ENCODE measurements around the gene PPIC. TPM values are rescaled to one million over a fixed set of nuclear protein-coding genes. Genes with fewer than 3 reads are reported as not detected.

PPIC gene
- 10 to 100 TPM; 35.5 to 45.6 (median 41.0) TPM for polyA plus RNA-seq (ENCODE audit: insufficient read length in 4 of 4)

DNA sequence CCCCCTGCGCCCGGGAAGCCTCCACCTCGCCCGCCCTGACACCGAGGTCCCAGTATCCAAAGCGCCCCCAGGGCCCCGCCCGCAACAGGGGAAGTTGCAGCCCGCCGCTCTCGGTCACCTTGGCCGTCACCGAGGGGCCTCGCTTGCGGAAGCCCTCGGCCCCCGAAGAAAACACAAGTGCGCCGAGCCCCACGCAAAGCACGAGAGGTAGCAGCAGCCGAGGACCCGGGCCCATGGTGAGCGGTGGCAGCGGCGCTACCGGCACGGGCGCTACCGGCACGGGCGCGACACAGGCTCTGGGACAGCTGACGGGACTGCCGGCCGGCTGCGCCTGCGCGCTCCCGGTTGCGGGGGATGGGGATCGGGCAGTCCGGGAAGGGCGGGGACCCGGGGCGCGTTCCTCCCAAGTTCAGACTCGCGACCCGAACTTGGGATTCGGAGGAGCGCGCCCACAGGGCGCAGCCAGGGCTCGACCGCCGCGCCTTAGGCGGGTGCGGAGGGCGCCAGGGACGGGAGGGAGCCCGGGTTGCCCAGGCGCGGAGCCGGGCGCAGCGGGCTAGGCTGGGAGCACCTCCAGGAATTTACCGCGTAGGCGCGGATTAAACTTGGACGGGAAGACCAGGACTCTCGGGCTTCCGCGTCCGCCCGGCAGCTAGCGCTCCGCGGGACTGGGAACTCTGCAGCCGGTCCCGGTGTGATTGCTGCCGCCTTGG, at the start of gene PPIC:
Gene PPIC, minus strand, starts transcription at position 335 of the 713 bp plus-strand sequence. Its CDS starts 100 bp downstream, at position 235.
- DNase-seq (ENCODE audit: low read depth in 4 of 4, low spot score in 3 of 4) = peak in 3 of 4 donors; percentile 57 to 73 (median 68)

DNA sequence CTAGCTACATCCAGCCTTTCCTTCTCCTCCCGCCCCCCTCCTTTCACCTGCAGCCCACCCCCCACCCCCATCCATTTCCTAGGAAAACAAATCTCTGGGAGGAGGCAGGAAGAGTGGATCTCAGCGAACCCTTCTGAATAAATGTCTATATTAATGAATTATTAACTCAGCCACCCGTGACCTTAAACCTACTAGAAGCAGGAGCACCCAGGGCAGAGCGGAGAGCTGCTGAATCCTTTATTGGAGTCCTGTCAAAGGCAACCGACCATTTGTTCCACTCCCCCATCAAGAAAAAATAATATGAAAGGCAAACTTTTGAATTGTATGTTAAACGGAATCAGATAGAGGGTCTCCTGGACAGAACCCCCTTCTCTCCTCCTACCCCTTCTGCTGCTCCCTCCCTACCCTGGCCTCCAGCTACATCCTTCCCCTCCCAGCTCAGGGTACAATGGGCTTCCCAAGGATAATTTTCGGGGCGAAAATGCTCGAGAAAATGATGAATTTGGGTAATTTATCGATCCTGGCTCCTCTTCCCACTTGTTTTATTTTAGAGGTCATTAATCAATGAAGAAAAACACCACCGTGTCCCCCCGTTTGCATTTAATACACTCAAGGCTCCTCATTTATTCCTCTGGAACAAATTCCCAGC, 49.2 kb upstream of the PPIC start:
- no peak for DNase-seq (ENCODE audit: low read depth in 4 of 4, low spot score in 3 of 4)

DNA sequence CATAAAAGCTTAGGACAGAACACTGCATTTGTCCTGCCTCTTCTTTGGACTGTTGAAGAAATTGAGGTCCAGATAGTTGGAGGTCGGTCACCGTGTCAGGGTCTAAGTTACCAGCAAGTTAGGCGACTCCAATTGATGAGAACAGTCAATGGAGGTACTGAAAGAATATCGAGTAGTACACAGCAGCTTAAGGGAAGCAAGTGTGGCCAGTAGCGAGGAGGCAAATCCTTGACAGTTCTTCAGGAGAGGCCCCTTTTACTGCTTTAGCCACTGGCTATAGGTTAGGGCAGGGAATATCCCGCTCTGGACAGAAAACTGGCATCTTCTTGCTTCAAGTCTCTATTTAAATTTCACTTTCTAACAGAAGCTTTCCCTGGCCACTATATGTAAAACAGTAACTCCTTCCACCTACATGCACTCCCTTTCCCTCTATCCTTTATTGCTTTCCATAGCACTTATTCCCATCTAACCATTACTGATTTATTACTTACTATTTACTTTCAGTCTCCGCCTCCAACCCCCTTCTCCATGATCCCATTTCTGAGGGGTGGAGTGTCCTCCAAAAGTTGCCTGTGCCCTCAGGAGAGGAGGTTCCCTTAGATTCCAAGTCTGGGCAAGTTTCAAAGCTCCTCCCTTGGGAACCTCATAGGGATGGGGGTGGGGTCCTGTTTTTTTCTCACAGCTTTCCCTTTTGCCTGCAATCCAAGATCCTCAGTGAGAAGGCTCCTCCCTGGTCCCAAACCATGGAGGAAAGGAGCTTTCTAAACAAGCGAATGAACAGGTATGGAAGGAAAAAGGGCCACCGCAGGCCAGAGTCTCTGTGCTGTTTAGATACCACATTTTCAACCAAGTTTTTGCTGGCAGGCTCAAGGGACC, 48.4 kb upstream of the PPIC start:
- DNase-seq (ENCODE audit: low read depth in 4 of 4, low spot score in 3 of 4) = no peak

DNA sequence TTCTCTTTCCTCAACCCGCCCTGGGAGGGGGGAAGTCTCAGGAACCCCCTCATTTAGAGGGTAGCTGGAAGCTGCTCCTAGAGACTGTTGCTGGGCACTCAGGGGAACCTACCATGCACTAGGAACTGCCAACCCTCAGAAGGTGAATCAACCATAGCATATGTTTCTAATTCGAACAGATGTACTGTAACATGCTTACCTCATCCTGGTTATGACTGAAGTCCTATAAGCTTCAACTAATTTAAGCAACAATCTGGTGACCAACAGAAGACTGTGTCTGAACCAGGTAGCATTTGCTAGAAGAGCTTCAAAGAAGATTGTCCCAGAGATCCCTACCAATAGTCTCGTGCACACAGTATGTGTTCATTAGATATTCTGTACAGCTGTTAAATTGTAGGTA, 46.8 kb upstream of the PPIC start:
- no peak for DNase-seq (ENCODE audit: low read depth in 4 of 4, low spot score in 3 of 4)

DNA sequence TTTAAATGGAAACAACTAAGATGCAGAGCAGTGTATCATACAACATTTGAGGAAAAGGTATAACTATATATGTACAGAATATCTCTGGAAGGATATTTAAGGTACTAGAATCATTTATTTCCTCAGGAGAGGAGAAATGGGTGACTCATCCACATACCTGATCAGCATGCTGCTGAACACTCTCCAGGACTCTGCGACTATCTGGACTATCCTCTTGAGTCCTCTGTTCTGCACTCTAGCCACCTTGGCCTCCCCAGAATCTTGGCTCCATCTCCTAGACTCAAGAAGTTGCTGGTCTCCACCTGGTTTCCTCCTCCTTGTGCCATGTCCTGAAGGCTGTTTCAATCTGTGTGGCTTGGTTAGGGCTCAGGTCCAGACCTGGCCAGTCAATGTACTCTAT, 43.7 kb upstream of the PPIC start:
- no peak for DNase-seq (ENCODE audit: low read depth in 4 of 4, low spot score in 3 of 4)

DNA sequence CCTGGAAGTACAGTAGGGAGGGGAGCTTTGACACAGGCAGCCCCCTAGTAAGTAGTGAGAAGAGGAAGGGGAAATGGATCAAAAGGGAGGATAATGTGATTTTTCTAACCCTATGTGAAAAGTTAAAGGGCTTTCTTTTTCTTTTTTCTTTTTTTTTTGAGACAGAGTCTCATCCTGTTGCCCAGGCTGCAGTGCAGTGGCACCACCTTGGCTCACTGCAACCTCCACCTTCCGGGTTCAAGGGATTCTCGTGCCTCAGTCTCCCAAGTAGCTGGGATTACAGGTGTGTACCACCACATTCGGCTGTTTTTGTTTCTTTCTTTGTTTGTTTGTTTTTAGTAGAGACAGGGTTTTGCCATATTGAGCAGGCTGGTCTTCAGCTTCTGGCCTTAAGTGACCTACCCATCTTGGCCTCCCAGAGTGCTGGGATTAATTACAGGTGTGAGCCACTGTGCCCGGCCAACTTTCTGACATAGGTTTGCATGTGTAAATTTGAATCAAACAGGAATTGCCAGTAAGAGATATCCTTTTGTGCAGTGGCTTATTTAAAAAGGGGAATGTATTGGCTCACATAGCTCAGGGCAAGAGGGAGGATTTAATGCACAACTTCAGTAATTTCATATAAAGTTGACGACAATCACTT, 39.1 kb upstream of the PPIC start:
- no peak for DNase-seq (ENCODE audit: low read depth in 4 of 4, low spot score in 3 of 4)

DNA sequence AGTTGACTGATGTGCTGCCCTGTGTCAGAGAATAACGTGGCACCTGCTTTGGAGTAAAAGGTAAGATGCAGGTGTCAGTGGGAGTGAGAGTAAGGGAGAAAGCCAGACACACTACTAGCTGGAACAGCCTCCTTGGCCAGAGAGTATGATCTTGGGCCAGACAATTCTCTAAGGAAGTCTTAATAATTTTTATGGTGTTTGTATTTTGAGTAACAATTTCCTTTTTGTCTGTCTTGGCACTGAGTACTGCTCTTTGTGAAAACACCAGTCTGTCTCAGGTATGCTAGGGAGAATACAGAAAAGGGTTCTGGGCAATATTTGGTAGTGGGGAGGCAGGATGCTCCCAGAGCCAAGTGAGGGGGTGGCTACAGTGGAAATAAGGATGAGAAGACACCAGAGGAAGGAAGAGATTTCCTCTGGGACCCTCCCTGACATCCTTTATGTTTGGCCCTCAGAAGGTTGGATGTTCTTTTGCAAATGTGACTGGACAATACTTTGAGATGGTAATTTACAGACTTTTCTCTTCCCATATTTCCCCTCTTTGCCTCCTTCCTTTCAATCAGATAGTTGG, 31.9 kb upstream of the PPIC start:
- DNase-seq (ENCODE audit: low read depth in 4 of 4, low spot score in 3 of 4) = no peak

DNA sequence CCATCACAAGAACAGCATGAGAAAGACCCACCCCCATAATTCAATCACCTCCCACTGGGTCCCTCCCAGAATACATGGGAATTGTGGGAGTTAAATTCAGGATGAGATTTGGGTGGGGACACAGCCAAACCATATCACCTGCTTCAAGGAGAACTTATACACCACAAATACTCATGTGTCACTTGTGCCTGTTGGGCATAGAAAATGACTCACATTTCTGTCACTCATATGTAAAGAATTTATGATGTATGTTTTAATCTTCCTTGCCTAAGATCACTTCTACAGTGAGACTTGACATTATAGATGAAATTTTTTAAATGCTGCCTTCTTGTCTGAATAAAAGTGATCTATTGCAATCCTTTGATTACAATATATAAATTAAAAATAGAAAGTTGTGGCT, 29.5 kb upstream of the PPIC start:
- DNase-seq (ENCODE audit: low read depth in 4 of 4, low spot score in 3 of 4) = no peak

DNA sequence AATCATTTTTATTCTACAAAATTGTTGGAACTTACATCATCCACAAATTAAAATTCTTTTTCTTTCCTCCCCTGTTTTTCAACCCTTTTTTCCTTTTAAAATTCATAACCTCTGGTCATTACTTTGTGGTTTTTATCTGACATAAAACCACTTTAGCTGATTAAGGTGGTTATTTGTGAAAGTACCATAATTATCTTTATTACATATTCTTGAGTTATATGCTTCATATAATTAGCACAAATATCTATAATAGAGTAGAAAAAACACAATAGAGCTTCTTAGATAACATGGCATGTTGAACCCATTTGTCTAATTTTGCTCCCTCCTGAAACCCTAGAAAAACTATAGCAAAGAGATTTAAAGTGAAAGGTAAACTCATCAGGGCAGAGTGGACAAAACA, 22.9 kb upstream of the PPIC start:
- no peak for DNase-seq (ENCODE audit: low read depth in 4 of 4, low spot score in 3 of 4)

DNA sequence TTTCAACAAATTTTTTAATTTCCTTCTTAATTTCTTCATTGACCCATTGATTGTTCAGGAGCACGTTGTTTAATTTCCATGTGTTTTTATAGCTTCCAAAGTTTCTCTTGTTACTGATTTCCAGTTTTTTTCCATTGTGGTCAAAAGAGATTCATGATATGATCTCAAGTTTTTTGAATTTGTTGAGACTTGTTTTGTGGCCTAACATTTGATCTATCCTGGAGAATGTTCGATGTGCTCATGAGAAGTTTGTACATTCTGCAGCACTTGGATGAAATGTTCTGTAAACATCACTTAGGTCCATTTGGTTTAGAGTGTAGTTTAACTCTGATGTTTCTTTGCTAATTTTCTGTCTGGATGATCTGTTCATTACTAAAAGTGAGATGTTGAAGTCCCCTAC, 14.7 kb upstream of the PPIC start:
- no peak for DNase-seq (ENCODE audit: low read depth in 4 of 4, low spot score in 3 of 4)

DNA sequence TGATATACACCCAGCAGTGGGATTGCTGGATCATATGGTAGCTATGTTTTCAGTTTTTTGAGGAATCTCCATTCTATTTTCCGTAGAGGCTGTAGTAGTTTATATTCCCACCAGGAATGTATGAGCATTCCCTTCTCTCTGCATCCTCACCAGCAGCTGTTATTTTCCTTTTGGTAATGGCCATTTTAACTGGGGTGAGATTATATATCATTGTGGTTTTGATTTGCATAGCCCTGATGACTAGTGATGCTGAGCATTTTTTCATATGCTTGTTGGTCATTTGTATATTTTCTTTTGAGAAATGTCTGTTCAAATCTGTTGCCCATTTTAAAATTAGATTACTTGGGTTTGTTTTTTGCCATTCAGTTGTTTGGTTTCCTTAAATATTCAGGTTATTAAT, 11.2 kb upstream of the PPIC start:
- no peak for DNase-seq (ENCODE audit: low read depth in 4 of 4, low spot score in 3 of 4)

DNA sequence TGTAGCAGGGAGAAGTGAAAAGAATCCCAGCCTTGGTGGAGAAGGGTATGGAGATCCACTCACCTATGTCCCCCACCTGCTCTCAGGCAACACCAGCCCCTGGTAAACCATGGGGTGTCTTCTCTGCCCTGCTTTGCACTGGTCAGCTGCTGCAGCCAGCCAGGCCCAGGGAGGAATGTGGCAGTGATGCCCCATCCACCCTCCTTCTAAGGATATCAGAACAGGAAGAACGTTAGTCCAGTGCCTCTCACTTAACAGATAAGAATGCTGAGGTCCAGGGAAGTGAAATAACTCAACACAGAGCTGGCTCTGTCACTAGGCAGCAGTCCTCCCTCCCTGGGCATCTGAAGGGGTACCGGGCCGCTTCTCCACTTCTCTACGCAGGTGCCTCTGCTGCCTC, 9.7 kb upstream of the PPIC start:
- DNase-seq (ENCODE audit: low read depth in 4 of 4, low spot score in 3 of 4) = no peak

DNA sequence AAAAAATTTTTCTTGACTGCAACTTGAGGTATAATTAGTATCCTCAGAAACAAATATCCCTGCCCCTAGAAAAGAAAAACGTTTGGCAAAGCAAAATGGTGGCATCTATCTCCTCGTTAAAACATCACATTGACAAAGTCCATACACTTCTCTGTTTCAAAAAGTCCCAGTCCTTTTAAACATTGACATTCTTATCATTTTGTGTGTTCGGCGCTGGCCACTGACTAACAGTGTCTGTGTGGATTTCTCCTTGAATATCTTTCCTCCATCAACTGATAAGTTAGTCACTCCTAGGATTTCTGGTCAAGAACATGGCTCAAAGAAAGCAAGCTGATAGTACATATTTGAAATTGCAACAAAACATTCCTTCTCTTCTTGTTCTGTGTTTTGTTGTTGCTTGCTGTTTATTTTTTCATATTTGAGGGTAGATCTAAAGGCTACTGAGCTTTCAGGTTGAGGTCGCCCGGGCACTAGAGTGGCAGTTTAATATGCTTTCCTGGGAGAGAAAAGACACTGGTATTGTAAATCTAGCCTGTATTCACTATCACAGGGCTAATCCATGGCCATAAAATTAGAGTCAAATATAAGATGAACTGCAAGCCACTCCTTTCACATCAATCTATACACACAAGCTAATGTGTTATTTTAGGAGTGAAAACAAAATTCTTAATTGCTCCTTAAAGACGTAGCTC, 8.5 kb upstream of the PPIC start:
- no peak for DNase-seq (ENCODE audit: low read depth in 4 of 4, low spot score in 3 of 4)

DNA sequence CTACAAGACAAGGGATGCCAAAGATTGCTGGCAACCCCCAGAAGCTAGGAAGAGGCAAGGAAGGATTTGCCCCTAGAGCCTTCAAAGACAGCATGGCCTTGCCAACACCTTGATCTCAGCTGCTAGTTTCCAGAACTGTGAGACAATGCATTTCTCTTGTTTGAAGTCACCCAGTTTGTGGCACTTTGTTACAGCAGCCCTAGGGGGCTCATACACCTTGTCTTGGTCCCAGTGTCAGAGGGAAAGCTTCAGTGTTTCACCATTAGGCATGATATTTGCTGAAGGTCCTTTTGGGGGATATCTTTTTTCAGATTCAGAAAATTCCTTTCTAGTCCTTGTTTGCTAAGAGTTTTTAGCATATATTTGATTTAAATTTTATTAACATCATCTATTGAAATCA, 3.1 kb upstream of the PPIC start:
- DNase-seq (ENCODE audit: low read depth in 4 of 4, low spot score in 3 of 4) = no peak

DNA sequence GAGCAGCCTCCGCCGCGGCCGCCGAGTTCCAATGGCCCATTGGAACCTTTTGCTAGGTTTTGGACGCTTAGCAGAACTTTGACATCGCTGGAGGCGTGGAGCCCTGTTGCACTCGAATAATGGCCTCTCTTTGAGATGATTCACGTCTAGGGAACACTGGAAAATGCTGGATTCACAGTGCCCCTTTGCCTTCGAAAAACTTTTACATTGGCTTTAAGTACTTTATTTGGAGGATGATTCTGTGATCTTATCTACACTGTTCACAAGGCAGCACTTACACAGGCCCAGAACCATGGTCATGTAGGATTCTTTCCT, 536 bp upstream of the PPIC start:
- no peak for DNase-seq (ENCODE audit: low read depth in 4 of 4, low spot score in 3 of 4)

DNA sequence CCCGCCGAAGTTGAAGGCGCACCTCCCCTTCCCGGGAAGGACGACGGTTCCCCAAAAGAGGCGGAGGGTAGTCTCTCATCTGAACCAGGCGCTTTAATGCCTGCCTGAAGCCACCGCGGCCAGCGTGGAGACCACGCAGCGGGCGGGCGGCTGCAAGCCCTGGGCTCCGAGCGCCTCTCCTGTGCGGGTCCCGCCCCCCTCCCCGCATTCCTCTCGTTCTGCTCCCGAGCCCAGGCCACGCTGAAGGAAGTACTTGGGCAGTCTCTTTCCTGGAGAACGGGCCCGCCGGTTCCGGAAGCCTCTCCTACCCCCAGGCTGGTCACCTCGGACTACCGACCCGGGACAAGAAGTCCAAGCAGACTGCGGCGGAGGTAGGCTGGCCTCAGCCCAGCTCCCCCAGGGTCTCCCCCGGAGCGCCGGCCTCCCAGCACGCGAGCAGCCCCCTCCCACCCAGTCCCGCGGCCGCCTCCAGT, 571 bp downstream of the PPIC start:
- DNase-seq (ENCODE audit: low read depth in 4 of 4, low spot score in 3 of 4) = peak in 2 of 4 donors; percentile 7 to 41

DNA sequence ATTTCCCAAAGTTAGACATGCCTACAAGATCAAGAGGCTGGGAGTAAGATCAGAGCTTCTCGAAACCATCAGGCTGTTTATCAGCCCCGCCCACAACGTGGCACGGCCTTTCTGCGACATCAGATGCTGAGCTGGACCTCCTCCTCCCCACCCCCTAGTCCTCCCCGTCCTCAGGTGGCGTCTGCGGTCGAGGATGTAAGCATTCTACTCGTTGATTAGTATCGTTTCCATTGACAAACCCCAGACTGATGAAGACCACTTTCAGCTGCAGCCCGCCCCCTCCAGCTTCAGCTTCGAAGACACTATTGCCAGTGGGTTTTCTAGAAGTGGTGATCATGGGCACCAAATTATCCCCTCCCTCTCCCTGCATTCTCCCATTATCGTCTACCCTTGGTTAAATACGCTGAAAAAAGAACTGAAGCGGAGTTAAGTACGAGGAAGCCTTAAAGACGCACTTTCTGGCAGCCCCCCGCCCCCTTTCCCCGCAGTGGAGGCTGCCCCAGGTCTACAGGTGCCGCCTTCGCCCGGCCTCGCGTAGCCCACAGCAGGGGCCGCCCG, 1.1 kb downstream of the PPIC start:
- peak in 2 of 4 donors; percentile 2 to 10 for DNase-seq (ENCODE audit: low read depth in 4 of 4, low spot score in 3 of 4)

DNA sequence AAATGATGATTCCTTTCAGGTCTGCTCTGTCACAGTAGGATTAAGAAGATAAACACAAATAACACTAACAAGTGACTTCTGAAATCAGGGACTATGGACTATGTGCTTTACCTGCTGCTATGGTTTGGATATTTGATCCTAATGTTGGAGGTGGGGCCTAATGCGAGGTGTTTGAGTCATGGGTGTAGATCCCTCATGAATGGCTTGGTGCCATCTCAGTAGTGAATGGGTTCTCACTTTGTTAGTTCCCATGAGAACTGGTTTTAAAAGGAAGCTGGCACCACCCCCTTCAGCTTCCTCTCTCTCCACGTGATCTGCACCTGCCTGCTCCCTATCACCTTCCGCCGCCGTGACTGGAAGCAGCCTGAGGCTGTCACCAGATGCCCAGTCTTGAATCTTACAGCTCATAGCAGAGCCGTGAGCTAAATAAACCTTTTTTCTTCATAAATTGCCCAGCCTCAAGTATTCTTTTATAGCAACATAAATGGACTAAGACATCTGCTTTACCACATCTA, 3.3 kb downstream of the PPIC start:
- DNase-seq (ENCODE audit: low read depth in 4 of 4, low spot score in 3 of 4) = no peak

DNA sequence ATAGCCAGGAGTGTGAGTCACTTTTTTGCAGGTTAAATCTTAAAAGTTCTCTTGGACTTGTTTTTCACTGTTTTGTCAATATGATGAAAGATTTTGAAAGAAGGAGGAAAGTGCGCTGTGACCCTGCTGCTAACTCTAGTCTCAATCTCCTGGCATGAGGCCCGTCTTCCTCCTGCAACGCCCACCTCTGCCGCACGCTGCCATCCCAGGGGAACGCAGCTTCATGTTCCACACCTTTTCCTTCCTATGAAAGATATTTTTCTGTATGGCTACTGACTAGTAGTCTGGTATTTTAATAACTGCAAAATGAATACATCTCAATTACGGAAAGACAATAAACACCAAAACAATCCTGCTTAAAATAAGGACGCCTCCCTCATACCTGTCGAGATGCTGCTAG, 8.3 kb downstream of the PPIC start:
- DNase-seq (ENCODE audit: low read depth in 4 of 4, low spot score in 3 of 4) = no peak

DNA sequence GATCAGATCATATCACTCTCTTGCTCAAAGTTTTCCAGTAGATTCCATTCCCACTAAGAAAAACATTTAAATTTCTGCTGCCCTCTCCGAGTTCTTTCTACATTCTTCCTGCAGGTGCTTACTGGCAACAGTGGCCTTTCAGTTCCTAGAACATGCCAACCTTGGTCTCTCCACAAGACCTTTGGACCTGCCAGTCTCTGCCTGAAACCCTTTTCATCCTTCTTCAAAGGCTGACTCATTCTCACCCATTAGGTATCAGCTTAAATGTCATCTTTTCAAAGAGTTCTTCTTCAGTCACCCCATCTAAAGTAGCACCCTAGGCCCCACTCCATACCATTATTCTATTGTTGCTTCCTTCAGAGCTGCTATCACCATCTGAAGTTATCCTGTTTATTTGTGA, 21.8 kb downstream of the PPIC start:
- no peak for DNase-seq (ENCODE audit: low read depth in 4 of 4, low spot score in 3 of 4)

Data from right renal pelvis (tissue), 4 donors.